GM15510 (cell line): ENCODE data around the gene PCARE.

Experiments
- POLR2A ChIP-seq: IDR thresholded peaks from 3 replicates; pipeline ENCODE4 v1.6.1; 2011; ENCODE audit warnings: borderline replicate concordance; ENCODE audit not compliant: insufficient read length; ENCODE audit errors: extremely low read depth

The PCARE gene

GRCh38 chr2:29015701-29016470, 58.4 kb downstream of the PCARE start:
- no peak for TF ChIP-seq POLR2A

- TF ChIP-seq POLR2A: no peak
Observed at GRCh38 chr2:29014811-29015421, 59.4 kb downstream of the PCARE start.

GRCh38 chr2:29014331-29014730, 60.0 kb downstream of the PCARE start:
- no peak for TF ChIP-seq POLR2A

- TF ChIP-seq POLR2A: no peak
Observed at GRCh38 chr2:29013057-29013780, 61.1 kb downstream of the PCARE start.

- no peak for TF ChIP-seq POLR2A
Observed at GRCh38 chr2:29012211-29012681, 62.1 kb downstream of the PCARE start.
